ENCODE measurements around the gene PALLD. TPM values are rescaled to one million over a fixed set of nuclear protein-coding genes. Genes with fewer than 3 reads are reported as not detected.

PALLD gene
- total and polyA plus RNA-seq, 12 donors: 30.3 to 203 (median 90.5) TPM

GRCh38 chr4:168524897-168525296, 28.0 kb downstream of the PALLD start:
- Histone ChIP-seq H3K4me1 (replicated peaks in 1 of 2) (no peaks in the 10 kb centered on the region), H3K9me3 (replicated peaks in 1 of 3) (no peaks in the 10 kb centered on the region), H3K4me3 (no peak overlapping the region), H3K27me3 (no peaks in the 10 kb centered on the region), H3K36me3 (replicated peaks in 1 of 2) (no peaks in the 10 kb centered on the region), H3K27ac (no peak overlapping the region)
- TF ChIP-seq CTCF (IDR thresholded peaks at IDR 0.05): no peak
- 74 to 79% (median 75%) methylated on average over 3 of the region's 3 CpGs for WGBS, 4 donors
- intact Hi-C loops (cut with DNase I): no loop called here
- no peak for DNase-seq

- DNase-seq: no peak
- WGBS, 4 donors: 77 to 100% (median 88%) methylated on average over 1 of the region's 1 CpG
- H3K27ac ChIP-seq: no peak overlapping the region
- H3K36me3 ChIP-seq (replicated peaks in 1 of 2): no peaks in the 10 kb centered on the region
- no peaks in the 10 kb centered on the region for H3K27me3 ChIP-seq
- intact Hi-C loops (cut with DNase I): no loop called here
- H3K4me1 ChIP-seq (replicated peaks in 1 of 2): no peaks in the 10 kb centered on the region
- no peak overlapping the region for H3K4me3 ChIP-seq
- TF ChIP-seq CTCF (IDR thresholded peaks at IDR 0.05) (no peak), POLR2A (IDR thresholded peaks at IDR 0.05) (no peak)
- H3K9me3 ChIP-seq (replicated peaks in 1 of 3): no peaks in the 10 kb centered on the region
Measured at GRCh38 chr4:168527560-168527959, 30.7 kb downstream of the PALLD start.

GRCh38 chr4:168528131-168528949, 31.5 kb downstream of the PALLD start:
- TF ChIP-seq CTCF (IDR thresholded peaks at IDR 0.05) (no peak), POLR2A (IDR thresholded peaks at IDR 0.05) (no peak)
- intact Hi-C loops (cut with DNase I): no loop called here

GRCh38 chr4:168529257-168529656, 32.4 kb downstream of the PALLD start:
- 84 to 86% (median 85%) methylated on average over 6 of the region's 6 CpGs for WGBS, 4 donors
- no peak for DNase-seq
- intact Hi-C loops (cut with DNase I): no loop called here

More at GRCh38 chr4:168528131-168528949, 31.5 kb downstream of the PALLD start:
- H3K4me1 ChIP-seq (replicated peaks in 1 of 2): no peaks in the 10 kb centered on the region
- no peak overlapping the region for H3K27ac ChIP-seq
- no peaks in the 10 kb centered on the region for H3K9me3 ChIP-seq (replicated peaks in 1 of 3)
- DNase-seq: no peak
- no peaks in the 10 kb centered on the region for H3K36me3 ChIP-seq (replicated peaks in 1 of 2)
- no peak overlapping the region for H3K4me3 ChIP-seq
- WGBS, 4 donors: 77 to 90% (median 83%) methylated on average over 8 of the region's 8 CpGs
- no peaks in the 10 kb centered on the region for H3K27me3 ChIP-seq

More at GRCh38 chr4:168529257-168529656, 32.4 kb downstream of the PALLD start:
- Histone ChIP-seq H3K27me3 (no peaks in the 10 kb centered on the region), H3K4me1 (replicated peaks in 1 of 2) (no peaks in the 10 kb centered on the region), H3K9me3 (replicated peaks in 1 of 3) (no peaks in the 10 kb centered on the region), H3K36me3 (replicated peaks in 1 of 2) (no peaks in the 10 kb centered on the region), H3K4me3 (no peak overlapping the region), H3K27ac (no peak overlapping the region)
- TF ChIP-seq POLR2A (IDR thresholded peaks at IDR 0.05): no peak
- no peak for TF ChIP-seq CTCF (IDR thresholded peaks at IDR 0.05)
